A673 (cell line): ENCODE data around the gene MLST8.

ENCODE experiments used
- EZH2 ChIP-seq: fragments of 200-600 bp; sonication (generic); IDR thresholded peaks from 2 replicates; pipeline ENCODE4 v1.6.1; 2017; ENCODE audit warnings: borderline replicate concordance, low read depth, mild to moderate bottlenecking, mixed read lengths, antibody characterized with exemption, low read length; ENCODE audit not compliant: poor library complexity, severe bottlenecking
- TF ChIP-seq, protein P1 (sequence below): fragments of 300-800, 200-600 bp; sonication (generic); conservative IDR thresholded peaks from 2 replicates; pipeline ENCODE4 v1.5.1; 2017; ENCODE audit warnings: low read depth, mild to moderate bottlenecking, antibody characterized with exemption, low read length, moderate library complexity, mixed read lengths

- TF ChIP-seq, protein P1, sequence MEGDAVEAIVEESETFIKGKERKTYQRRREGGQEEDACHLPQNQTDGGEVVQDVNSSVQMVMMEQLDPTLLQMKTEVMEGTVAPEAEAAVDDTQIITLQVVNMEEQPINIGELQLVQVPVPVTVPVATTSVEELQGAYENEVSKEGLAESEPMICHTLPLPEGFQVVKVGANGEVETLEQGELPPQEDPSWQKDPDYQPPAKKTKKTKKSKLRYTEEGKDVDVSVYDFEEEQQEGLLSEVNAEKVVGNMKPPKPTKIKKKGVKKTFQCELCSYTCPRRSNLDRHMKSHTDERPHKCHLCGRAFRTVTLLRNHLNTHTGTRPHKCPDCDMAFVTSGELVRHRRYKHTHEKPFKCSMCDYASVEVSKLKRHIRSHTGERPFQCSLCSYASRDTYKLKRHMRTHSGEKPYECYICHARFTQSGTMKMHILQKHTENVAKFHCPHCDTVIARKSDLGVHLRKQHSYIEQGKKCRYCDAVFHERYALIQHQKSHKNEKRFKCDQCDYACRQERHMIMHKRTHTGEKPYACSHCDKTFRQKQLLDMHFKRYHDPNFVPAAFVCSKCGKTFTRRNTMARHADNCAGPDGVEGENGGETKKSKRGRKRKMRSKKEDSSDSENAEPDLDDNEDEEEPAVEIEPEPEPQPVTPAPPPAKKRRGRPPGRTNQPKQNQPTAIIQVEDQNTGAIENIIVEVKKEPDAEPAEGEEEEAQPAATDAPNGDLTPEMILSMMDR, result no peak
- TF ChIP-seq EZH2, result no peak
Observed at GRCh38 chr16:2183671-2184070, 21.6 kb upstream of the MLST8 start.
